ENCODE measurements around the gene HEG1.
A peak's percentile ranks its signal among the peaks of the same experiment; 100 is the strongest.

Gene HEG1

DNA sequence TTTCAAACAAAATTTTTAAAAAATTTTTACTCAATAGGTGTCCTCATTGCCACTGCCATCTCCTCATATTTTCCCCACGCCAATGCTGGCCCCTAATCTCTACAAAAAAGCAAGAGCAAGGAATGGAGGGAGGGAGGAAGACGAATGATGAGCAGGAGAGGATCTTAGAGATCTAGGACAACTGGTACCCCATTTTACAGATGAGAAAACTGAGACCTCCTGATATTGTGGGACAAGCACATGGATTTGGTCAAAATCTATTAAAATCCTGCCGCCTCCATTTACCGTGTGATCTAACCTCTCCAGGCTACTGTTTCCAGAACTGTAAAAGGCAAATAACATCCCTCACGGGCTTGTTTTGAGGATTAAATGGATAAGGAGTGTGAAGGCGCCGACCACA is 4.6 kb downstream of the HEG1 start:
- DNase-seq (ENCODE audit: low read depth, low spot score), result no peak
- H3K4me3 ChIP-seq (ENCODE audit: low read depth, low read length), result peak overlapping the region; percentile 90
- TF ChIP-seq CTCF (IDR thresholded peaks at IDR 0.05; ENCODE audit: low read depth, low read length), result no peak
- in situ Hi-C loops (cut with HindIII; ENCODE audit: low sequenced_read_pairs), result no loop called here

DNA sequence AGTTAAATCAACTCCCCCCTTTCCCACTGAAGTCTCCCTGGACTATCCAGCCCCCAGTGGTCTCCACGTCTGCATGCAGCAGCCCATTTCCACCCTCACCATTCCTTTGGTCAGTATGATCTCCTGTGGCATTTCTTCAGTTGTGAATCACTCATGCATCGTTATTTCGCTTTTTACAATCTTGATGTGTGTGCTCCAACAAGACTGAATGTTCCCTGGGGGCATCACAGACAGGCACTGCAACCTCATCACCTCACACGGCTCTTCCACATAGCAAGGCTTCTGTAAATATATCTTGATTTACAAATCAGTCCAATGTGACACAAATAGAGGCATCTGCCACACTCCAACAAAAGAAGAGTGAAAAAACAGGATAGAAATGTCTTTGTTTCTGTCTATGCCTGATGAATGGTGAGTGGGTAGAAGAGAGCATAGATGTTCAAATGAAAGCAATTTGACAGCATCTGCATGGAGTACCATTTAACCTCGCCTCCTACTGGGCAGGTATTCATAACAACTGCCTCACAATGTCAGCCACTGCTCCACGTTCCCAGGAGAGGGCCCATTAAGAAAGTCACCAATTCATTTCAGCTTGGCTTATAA is 5.2 kb downstream of the HEG1 start:
- in situ Hi-C loops (cut with HindIII; ENCODE audit: low sequenced_read_pairs), result no loop called here
- DNase-seq (ENCODE audit: low read depth, low spot score), result no peak
- no peak for TF ChIP-seq CTCF (IDR thresholded peaks at IDR 0.05; ENCODE audit: low read depth, low read length)
- H3K4me3 ChIP-seq (ENCODE audit: low read depth, low read length), result no peak overlapping the region

- no peak overlapping the region for H3K4me3 ChIP-seq (ENCODE audit: low read depth, low read length)
- TF ChIP-seq CTCF (IDR thresholded peaks at IDR 0.05; ENCODE audit: low read depth, low read length), result no peak
- no peak for DNase-seq (ENCODE audit: low read depth, low spot score)
- in situ Hi-C loops (cut with HindIII; ENCODE audit: low sequenced_read_pairs), result no loop called here
Measured at GRCh38 chr3:125048282-125048681, 7.5 kb downstream of the HEG1 start.

- no peak overlapping the region for H3K4me3 ChIP-seq (ENCODE audit: low read depth, low read length)
- in situ Hi-C loops (cut with HindIII; ENCODE audit: low sequenced_read_pairs), result no loop called here
- DNase-seq (ENCODE audit: low read depth, low spot score), result peak; percentile 87
- peak; percentile 51 for TF ChIP-seq CTCF (IDR thresholded peaks at IDR 0.05; ENCODE audit: low read depth, low read length)
Measured at GRCh38 chr3:125045965-125046364, 9.8 kb downstream of the HEG1 start.

GRCh38 chr3:125045194-125045593 is 10.6 kb downstream of the HEG1 start:
- no peak overlapping the region for H3K4me3 ChIP-seq (ENCODE audit: low read depth, low read length)
- no peak for DNase-seq (ENCODE audit: low read depth, low spot score)
- in situ Hi-C loops (cut with HindIII; ENCODE audit: low sequenced_read_pairs), result no loop called here
- TF ChIP-seq CTCF (IDR thresholded peaks at IDR 0.05; ENCODE audit: low read depth, low read length), result no peak

DNA sequence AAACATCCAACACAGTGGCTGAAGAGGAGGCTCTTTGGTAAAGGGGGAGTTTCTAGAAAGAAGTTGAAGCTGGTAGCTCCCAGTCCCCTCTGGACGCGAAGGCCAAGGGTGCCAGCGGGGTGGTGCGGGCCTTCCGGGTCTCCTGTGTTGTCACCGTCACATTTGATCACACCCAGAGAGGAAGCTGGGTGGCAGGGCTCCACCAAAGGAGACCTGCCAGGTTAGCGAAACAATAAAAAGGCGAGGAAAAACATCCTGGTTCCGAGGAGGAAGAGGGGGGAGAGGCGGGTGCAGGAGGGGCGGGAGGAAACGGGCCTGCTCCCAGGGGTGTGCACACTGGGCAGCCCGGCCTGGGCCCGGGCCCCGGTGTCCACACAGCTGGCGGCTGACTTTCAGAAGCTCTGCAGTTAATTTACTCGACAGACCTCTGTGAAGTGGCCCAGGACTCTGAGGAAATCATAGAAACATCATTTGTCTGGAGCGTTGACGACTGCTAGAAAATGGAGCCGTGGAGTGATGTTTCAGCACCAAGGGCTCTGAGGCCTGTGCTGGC is 12.1 kb downstream of the HEG1 start:
- DNase-seq (ENCODE audit: low read depth, low spot score), result no peak
- no peak overlapping the region for H3K4me3 ChIP-seq (ENCODE audit: low read depth, low read length)
- in situ Hi-C loops (cut with HindIII; ENCODE audit: low sequenced_read_pairs), result no loop called here
- TF ChIP-seq CTCF (IDR thresholded peaks at IDR 0.05; ENCODE audit: low read depth, low read length), result no peak

All from astrocyte of the spinal cord (primary cell).